ENCODE measurements around the gene INPP4B.
"Not testable (repeated sequence)": the region's sequence is repeated elsewhere in the genome, so short reads cannot be mapped to it uniquely, and the experiment has no call there.

GRCh38 chr4:142509381-142509780 is 336.7 kb downstream of the INPP4B start:
- TF ChIP-seq CTCF (conservative IDR thresholded peaks at IDR 0.05); EZH2 (IDR thresholded peaks at IDR 0.05; ENCODE audit: low read depth): not testable (repeated sequence)
